HG03460 (cell line): ENCODE results near the gene NFASC.

Experiments used
- ATAC-seq: cut with Tn5 transposase; IDR thresholded peaks from one replicate; pipeline ENCODE4 v1.9.1; 2021; ENCODE audit not compliant: unreplicated experiment

Gene NFASC

GRCh38 chr1:204870160-204870912 lies at the start of gene NFASC:
TSS of gene NFASC (plus strand) at chr1:204870862. CDS start at chr1:204944316, 73,454 bp downstream.
- no peak for ATAC-seq

GRCh38 chr1:204821476-204821875 lies 49.2 kb upstream of the NFASC start:
- ATAC-seq, result no peak

GRCh38 chr1:204821924-204822323 lies 48.7 kb upstream of the NFASC start:
- no peak for ATAC-seq

- no peak for ATAC-seq
These were observed 43.7 kb upstream of the NFASC start for GRCh38 chr1:204826970-204827369.

- ATAC-seq, result no peak
These were observed 42.3 kb upstream of the NFASC start for GRCh38 chr1:204828352-204828850.

- ATAC-seq, result no peak
These were observed 41.4 kb upstream of the NFASC start for GRCh38 chr1:204829133-204829825.

- no peak for ATAC-seq
These were observed 39.9 kb upstream of the NFASC start for GRCh38 chr1:204830747-204831146.

GRCh38 chr1:204831186-204831585 lies 39.5 kb upstream of the NFASC start:
- no peak for ATAC-seq

GRCh38 chr1:204834336-204834735 lies 36.3 kb upstream of the NFASC start:
- no peak for ATAC-seq

- ATAC-seq, result no peak
These were observed 35.9 kb upstream of the NFASC start for GRCh38 chr1:204834752-204835151.

- ATAC-seq, result no peak
These were observed 34.9 kb upstream of the NFASC start for GRCh38 chr1:204835737-204836136.

GRCh38 chr1:204836856-204837255 lies 33.8 kb upstream of the NFASC start:
- no peak for ATAC-seq

GRCh38 chr1:204837440-204838084 lies 33.1 kb upstream of the NFASC start:
- no peak for ATAC-seq

GRCh38 chr1:204841316-204841715 lies 29.3 kb upstream of the NFASC start:
- ATAC-seq, result no peak

- no peak for ATAC-seq
These were observed 28.9 kb upstream of the NFASC start for GRCh38 chr1:204841798-204842197.

- ATAC-seq, result no peak
These were observed 28.3 kb upstream of the NFASC start for GRCh38 chr1:204842369-204842768.

- ATAC-seq, result no peak
These were observed 27.8 kb upstream of the NFASC start for GRCh38 chr1:204842892-204843291.

- ATAC-seq, result no peak
These were observed 24.1 kb upstream of the NFASC start for GRCh38 chr1:204846546-204846945.

- no peak for ATAC-seq
These were observed 22.1 kb upstream of the NFASC start for GRCh38 chr1:204848579-204848978.

GRCh38 chr1:204852854-204853253 lies 17.8 kb upstream of the NFASC start:
- ATAC-seq, result no peak

- no peak for ATAC-seq
These were observed 17.2 kb upstream of the NFASC start for GRCh38 chr1:204853436-204853835.

- ATAC-seq, result no peak
These were observed 16.4 kb upstream of the NFASC start for GRCh38 chr1:204854286-204854685.
